HG03135 (cell line): ENCODE results near the gene EEFSEC.

Experiments used
- ATAC-seq: cut with Tn5 transposase; IDR thresholded peaks from one replicate; pipeline ENCODE4 v1.9.1; 2021; ENCODE audit warnings: mild to moderate bottlenecking, moderate library complexity; ENCODE audit not compliant: unreplicated experiment

The EEFSEC gene

DNA sequence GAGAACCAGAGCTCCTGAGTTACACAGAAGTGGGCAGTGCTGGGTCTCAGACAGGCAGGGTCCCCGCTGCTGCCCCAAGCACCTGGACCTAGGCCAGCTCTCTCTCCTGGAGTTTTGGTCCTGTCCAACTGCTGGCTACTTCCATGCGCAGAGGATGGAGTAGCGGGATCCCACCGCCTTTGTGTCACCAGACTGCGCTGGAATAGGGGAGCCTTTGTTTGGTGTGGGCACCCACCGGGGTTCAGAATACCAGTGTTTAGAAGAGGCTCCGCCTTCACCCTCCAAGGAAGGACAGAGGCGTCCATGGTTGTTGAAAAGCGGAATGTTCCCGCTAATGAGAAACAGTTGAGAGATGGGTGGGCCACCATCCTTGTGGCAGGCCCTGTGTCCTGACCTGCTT, 159.0 kb downstream of the EEFSEC start:
- ATAC-seq: no peak

DNA sequence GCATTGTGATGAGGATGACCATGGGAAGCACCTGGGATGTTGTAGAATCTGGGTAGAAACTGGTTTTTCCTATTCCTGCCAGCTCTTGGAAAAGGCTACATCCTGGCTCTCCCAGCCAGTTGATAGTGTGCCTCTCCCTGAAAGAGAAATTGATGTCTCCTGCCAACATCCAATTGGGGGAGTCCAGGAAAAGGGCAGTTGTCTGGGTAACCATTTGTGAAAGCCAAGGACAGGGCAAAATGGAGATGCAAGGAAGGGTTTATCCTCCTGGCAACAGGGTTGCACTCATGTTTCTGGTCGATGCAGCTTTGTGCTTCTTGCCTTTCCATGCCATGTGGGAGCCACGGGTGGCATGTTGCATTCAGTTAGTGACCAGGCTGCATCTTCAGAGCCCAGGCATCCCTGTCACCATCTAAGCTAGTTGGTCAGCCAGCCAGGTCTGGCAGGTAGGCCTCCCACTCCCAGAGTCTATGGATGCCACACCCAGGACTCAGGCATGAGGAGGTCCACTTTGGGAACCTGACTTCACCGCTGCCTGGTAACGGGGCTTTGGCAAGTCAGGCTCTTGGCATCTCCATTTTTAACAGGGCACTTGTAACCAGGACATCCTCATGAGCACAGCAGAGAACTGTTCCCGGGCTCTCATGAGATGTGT, 159.9 kb downstream of the EEFSEC start:
- no peak for ATAC-seq

DNA sequence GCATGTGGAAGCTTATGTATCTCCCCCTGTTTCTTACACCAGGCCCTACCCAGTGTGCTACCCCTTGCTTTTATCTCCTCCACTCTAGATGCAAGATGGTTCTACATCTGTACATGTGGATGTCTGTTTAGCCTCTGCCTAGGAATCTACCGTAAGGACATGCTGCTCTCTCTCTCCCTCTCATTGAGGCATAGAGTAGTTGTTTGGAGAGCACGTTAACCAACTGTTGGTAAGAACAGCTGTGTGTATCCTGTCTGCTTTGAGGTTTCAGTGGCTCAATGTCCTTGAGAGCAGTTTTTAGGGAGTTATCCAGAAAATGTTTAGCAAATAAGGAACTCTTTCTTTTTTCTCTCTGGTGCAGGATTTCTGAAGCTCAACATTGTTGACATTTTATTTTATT, 160.7 kb downstream of the EEFSEC start:
- no peak for ATAC-seq

GRCh38 chr3:128315313-128315712, 162.0 kb downstream of the EEFSEC start:
- no peak for ATAC-seq

DNA sequence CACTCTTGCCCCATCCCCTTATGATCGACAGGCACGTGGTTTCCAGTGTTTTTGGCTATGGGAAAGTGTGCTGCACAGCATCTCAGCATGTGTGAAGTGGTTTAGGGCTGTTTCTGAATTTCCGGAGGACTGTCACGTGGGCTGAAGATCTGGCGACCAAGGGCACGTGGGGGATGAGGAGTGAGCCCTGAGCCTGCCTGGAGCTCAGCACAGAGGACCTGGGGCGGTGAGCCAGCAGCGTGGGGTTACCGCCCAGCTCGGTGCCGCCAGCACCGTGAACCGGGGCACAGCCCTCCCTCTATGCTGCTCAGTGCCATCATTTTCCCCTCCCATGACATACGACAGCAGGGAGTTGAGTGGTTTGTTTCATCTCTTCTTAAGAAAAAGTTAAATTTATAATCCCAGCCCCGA, 163.2 kb downstream of the EEFSEC start:
- ATAC-seq: no peak

GRCh38 chr3:128317101-128317697, 163.9 kb downstream of the EEFSEC start:
- ATAC-seq: no peak

- ATAC-seq: no peak
These were observed 164.5 kb downstream of the EEFSEC start for GRCh38 chr3:128317698-128318231.

DNA sequence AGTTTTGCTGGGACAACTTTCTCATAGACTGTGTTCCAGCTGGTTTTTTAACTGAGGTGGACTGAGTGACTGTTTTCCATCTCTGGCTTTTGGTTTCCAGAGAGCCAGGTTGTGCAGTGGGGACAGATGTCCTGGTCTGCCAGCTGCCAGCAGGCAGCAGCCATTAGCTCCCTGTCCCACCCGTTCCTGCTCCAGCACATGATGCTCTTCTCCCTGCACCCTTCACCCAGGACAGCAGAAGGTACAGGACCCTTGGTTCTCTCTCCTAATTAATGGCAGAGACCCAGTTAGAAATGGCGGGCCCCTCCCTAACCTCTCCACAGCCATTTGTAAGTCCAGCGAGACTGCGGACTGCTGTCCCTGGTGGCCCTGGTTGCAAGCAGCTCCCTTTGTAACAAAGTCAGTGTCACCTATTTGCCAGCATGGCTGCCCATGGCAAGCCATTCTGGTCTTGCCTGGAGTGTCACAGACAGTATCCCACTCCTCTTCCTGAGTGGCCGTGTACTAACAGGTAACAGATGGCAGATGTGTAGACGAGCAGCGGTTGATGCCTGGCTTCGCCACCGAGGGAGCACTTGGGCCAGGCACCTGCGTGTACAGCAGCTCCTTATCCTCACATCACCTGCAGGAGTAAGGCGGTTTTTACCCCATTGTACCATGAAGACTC, 165.1 kb downstream of the EEFSEC start:
- no peak for ATAC-seq

- ATAC-seq: no peak
These were observed 165.8 kb downstream of the EEFSEC start for GRCh38 chr3:128319107-128319506.

GRCh38 chr3:128319741-128320141, 166.5 kb downstream of the EEFSEC start:
- no peak for ATAC-seq

GRCh38 chr3:128320551-128321340, 167.5 kb downstream of the EEFSEC start:
- no peak for ATAC-seq

DNA sequence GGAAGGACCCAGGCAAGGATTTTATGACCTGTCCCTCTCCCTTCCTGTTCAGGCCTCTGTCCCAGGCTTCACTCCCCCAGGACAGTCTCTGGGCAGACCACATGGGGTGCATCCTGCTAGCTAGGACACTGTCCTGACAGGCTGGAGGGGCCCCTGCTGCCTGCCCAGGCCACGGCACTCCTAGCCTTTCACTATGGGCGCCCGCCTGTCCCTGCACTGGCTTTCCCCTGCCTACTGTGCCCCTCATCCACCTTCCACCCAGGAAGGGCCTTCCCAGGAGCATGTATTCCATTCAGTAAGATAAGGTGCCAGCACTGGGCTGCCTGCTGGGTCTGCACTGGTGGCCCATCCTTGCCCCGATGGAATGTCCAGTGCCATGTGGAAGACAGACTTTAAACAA, 168.1 kb downstream of the EEFSEC start:
- no peak for ATAC-seq

GRCh38 chr3:128322030-128323022, 169.0 kb downstream of the EEFSEC start:
- no peak for ATAC-seq

GRCh38 chr3:128323206-128324081, 170.2 kb downstream of the EEFSEC start:
- no peak for ATAC-seq

DNA sequence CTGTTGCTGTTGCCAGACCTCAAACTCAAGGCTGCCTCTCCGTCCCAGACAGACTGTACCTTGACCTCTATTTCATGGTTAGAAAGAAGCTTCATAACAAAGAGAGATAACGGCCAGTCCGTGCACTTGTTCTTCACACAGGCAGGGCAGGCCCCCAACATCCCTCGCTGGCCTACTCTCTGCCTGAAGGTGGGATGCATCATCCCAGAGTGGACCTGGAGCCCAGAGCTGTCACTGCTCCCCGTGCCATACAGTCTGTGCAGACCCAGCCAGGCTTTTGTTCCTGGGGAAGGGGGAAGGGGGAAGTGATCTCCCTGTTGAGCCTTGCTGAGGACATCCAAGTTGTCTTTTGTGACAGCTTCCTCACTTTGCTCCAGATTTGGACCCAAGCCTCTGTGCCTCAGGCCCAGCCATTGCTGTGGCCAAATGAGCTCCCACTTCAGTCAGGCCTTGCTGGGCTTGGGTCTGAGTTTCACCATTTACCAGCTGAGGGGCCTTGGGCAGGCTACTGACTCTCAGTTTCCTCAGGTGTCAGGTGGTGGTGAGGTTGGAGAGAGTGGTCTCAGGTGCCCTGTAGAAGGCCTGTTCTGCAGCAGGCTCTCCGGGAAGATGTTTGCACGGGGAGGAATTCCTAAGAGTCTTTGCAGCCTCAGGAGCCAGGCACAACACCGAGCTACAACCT, 171.8 kb downstream of the EEFSEC start:
- no peak for ATAC-seq

- ATAC-seq: no peak
These were observed 173.0 kb downstream of the EEFSEC start for GRCh38 chr3:128326051-128326823.

DNA sequence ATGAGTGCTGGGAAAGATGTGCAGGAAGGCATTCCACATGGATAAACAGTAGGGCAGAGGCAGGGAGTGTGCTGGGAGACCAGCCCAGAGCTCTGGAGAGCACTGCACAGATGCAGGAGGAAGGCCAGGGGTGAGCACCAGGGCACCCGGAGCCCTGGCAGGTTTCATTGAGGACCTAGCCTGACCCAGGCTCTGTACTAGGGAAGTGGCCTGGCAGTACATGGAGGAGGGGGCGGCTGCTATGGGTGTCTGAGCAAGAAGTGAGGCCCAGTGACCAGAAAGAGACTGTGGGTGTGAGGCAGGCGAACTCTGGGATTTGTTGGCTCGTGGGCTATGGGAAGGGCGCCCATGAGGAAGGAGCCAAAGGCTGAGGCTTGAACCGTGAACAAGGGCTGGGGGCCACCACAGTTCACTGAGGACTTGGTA, 174.3 kb downstream of the EEFSEC start:
- no peak for ATAC-seq
